A673 (cell line): ENCODE results near the gene NCAPH2. TPM values are rescaled to one million over a fixed set of nuclear protein-coding genes. Genes with fewer than 3 reads are reported as not detected.
A peak's percentile ranks its signal among the peaks of the same experiment; 100 is the strongest.

Experiments used
- BruUV-seq: library from RNA; stranded (reverse); fragments of 400-500 nt; replicated peaks from 2 replicates; lab custom pipeline; 2021; lab: Mats Ljungman, UMichigan
- CTCF ChIA-PET: fragments of 300-600 bp; sonication (Branson Sonifier 250); formaldehyde crosslinking; loops from one replicate; lab custom pipeline; 2022; ENCODE audit warnings: antibody characterized with exemption; lab: Charles Lee
- POLR2A ChIA-PET: fragments of 300-600 bp; sonication (Branson Sonifier 250); formaldehyde crosslinking; loops from one replicate; lab custom pipeline; 2022; ENCODE audit warnings: antibody characterized with exemption; ENCODE audit not compliant: low non-redundant PET; lab: Charles Lee
- DNase-seq: peaks from one replicate; pipeline ENCODE4 v3.0.0-alpha.2; 2015; ENCODE audit warnings: low spot score
- H3K27ac ChIP-seq: fragments of 200-600 bp; sonication (generic); 2 replicates; pipeline ENCODE4 v1.5.1; 2016; ENCODE audit warnings: mixed run types, low read depth, mild to moderate bottlenecking, mixed read lengths, antibody characterized with exemption, low read length; ENCODE audit not compliant: poor library complexity, severe bottlenecking
- H3K27me3 ChIP-seq: fragments of 200-600 bp; sonication (generic); replicated peaks from 2 replicates; pipeline ENCODE4 v1.6.1; 2017; ENCODE audit warnings: mixed run types, low read depth, mild to moderate bottlenecking, mixed read lengths, antibody characterized with exemption, low read length; ENCODE audit not compliant: insufficient read depth, poor library complexity
- H3K36me3 ChIP-seq: fragments of 200-600 bp; sonication (generic); 2 replicates; pipeline ENCODE4 v1.6.1; 2016; ENCODE audit warnings: mixed run types, mild to moderate bottlenecking, mixed read lengths, antibody characterized with exemption, low read length; ENCODE audit not compliant: insufficient read depth, poor library complexity, severe bottlenecking
- H3K4me1 ChIP-seq: fragments of 200-600 bp; sonication (generic); 2 replicates; pipeline ENCODE4 v1.6.1; 2017; ENCODE audit warnings: mixed run types, mild to moderate bottlenecking, mixed read lengths, antibody characterized with exemption, low read length; ENCODE audit not compliant: insufficient read depth, poor library complexity, severe bottlenecking
- H3K4me3 ChIP-seq: fragments of 200-600 bp; sonication (generic); 2 replicates; pipeline ENCODE4 v1.5.1; 2016; ENCODE audit warnings: low read depth, mixed run types, mild to moderate bottlenecking, mixed read lengths, low read length; ENCODE audit not compliant: poor library complexity, severe bottlenecking
- H3K9me3 ChIP-seq: fragments of 200-600 bp; sonication (generic); 2 replicates; pipeline ENCODE4 v1.6.1; 2016; ENCODE audit warnings: mixed run types, low read depth, mild to moderate bottlenecking, mixed read lengths, antibody characterized with exemption, low read length; ENCODE audit not compliant: poor library complexity, severe bottlenecking
- EZH2 ChIP-seq: fragments of 200-600 bp; sonication (generic); IDR thresholded peaks from 2 replicates; pipeline ENCODE4 v1.6.1; 2017; ENCODE audit warnings: borderline replicate concordance, low read depth, mild to moderate bottlenecking, mixed read lengths, antibody characterized with exemption, low read length; ENCODE audit not compliant: poor library complexity, severe bottlenecking
- intact Hi-C: fragments of 100-400 bp; cut with micrococcal nuclease; formaldehyde crosslinking; loops from one replicate; pipeline ENCODE4 v1.10.0; 2022; ENCODE audit not compliant: unreplicated experiment
- total RNA-seq: library from RNA; stranded (reverse); gene quantifications from 2 replicates; pipeline ENCODE4 v1.2.3, GENCODE V29; 2021
- TF ChIP-seq, protein P1 (sequence below): fragments of 300-800, 200-600 bp; sonication (generic); conservative IDR thresholded peaks from 2 replicates; pipeline ENCODE4 v1.5.1; 2017; ENCODE audit warnings: low read depth, mild to moderate bottlenecking, antibody characterized with exemption, low read length, moderate library complexity, mixed read lengths

The NCAPH2 gene
- total RNA-seq, 1 experiment from 2014 or later = 135 TPM

DNA sequence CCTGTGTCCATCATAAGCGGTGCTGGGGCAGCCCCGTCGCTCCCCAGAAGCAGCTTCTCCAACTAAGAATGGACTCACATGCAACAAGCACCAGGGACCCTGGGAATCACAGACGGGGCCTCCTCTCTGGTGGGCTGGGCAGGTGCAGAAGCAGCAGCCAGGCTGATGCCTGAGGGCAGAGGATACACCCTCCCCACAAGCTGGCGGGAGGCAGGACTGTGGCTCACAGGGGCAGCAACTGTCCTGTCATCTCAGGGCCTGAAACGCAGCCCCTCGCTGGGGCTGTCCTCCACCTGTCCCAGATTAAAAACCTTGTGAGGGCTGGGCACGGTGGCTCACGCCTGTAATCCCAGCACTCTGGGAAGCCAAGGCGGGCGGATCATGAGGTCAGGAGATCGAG is 30.1 kb upstream of the NCAPH2 start:
- CTCF ChIA-PET = no interaction called here
- POLR2A ChIA-PET = no interaction called here
- peaks cover 14% of the 10 kb centered on the region for H3K4me1 ChIP-seq
- no peaks in the 10 kb centered on the region for H3K9me3 ChIP-seq
- H3K27ac ChIP-seq = no peak overlapping the region
- intact Hi-C loops = no loop called here
- DNase-seq = no peak
- no peak overlapping the region for H3K4me3 ChIP-seq
- TF ChIP-seq, protein P1, sequence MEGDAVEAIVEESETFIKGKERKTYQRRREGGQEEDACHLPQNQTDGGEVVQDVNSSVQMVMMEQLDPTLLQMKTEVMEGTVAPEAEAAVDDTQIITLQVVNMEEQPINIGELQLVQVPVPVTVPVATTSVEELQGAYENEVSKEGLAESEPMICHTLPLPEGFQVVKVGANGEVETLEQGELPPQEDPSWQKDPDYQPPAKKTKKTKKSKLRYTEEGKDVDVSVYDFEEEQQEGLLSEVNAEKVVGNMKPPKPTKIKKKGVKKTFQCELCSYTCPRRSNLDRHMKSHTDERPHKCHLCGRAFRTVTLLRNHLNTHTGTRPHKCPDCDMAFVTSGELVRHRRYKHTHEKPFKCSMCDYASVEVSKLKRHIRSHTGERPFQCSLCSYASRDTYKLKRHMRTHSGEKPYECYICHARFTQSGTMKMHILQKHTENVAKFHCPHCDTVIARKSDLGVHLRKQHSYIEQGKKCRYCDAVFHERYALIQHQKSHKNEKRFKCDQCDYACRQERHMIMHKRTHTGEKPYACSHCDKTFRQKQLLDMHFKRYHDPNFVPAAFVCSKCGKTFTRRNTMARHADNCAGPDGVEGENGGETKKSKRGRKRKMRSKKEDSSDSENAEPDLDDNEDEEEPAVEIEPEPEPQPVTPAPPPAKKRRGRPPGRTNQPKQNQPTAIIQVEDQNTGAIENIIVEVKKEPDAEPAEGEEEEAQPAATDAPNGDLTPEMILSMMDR = no peak
- TF ChIP-seq EZH2 = no peak
- BruUV-seq = no TSS peak
- H3K36me3 ChIP-seq = no peaks in the 10 kb centered on the region
- H3K27me3 ChIP-seq = peaks cover 10% of the 10 kb centered on the region

DNA sequence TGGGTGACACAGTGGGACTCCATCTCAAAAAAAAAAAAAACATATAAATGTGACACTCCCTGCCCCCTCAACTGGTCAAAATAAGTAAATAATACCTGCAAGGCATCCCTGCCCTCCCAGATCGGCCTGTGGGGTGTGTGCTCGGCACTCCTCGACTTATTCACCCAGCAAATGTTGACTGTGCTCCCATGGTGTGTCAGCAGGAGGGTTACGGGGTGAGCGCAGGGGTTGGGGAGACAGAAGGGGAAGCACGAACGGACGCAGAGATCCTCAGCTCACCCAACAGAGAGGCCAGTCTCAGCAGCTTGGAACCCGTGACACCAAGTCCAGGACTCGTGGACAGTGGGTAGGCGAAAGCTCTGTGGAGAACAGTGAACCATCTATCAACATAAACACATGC is 28.3 kb upstream of the NCAPH2 start:
- ChIA-PET CTCF (interaction anchor here (0.7 kb wide), 1 partner anchor 46 kb away, joined by 3 read pairs; the partner anchor contains the start of gene SCO2), POLR2A (no interaction called here)

DNA sequence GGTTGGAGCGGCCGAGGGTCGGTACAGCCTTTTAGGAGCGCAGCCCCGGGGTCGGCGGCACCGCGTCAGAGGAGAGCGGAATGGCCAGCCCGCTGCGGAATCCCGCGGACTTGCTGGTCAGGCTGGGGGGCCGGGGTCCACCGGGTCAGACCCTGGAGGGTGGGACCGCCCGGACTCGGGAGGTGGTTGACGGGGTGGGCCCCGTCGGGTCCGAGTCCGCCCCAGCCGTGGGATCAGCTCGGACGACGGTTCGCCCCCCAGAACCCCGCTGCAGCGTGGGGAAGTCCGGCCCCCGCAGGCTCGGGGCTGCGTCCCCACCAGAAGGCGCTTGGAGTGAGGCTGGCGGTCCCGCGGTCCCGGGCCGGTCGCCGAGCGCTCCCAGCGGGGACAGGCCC is 27.0 kb upstream of the NCAPH2 start:
- peaks cover 7% of the 10 kb centered on the region for H3K4me1 ChIP-seq
- BruUV-seq = no TSS peak
- peaks cover 10% of the 10 kb centered on the region for H3K27me3 ChIP-seq
- DNase-seq = no peak
- ChIA-PET POLR2A (no interaction called here), CTCF (no interaction called here)
- no peak for TF ChIP-seq EZH2
- TF ChIP-seq, protein P1 = no peak
- H3K27ac ChIP-seq = peak overlapping the region; percentile 77
- H3K4me3 ChIP-seq = peak overlapping the region; percentile 82
- intact Hi-C loops = no loop called here
- no peaks in the 10 kb centered on the region for H3K9me3 ChIP-seq
- H3K36me3 ChIP-seq = no peaks in the 10 kb centered on the region

More for the DNA sequence above, 28.3 kb upstream of the NCAPH2 start:
- Histone ChIP-seq H3K9me3 (no peaks in the 10 kb centered on the region), H3K4me3 (no peak overlapping the region), H3K36me3 (no peaks in the 10 kb centered on the region), H3K4me1 (peaks cover 3% of the 10 kb centered on the region), H3K27me3 (peaks cover 10% of the 10 kb centered on the region), H3K27ac (no peak overlapping the region)
- TF ChIP-seq EZH2 = no peak
- TF ChIP-seq, protein P1 = no peak
- intact Hi-C loops = no loop called here
- DNase-seq = no peak
- no TSS peak for BruUV-seq
